ENCODE data around the gene IDH3A. TPM values are rescaled to one million over a fixed set of nuclear protein-coding genes. Genes with fewer than 3 reads are reported as not detected.

Gene IDH3A
- total RNA-seq, 2 donors from 2014 or later = 34.2 to 43.2 TPM

- no peak overlapping the region for H3K9ac ChIP-seq (ENCODE audit: extremely low read depth, low read length, poor library complexity, severe bottlenecking)
- H3K9me3 ChIP-seq (ENCODE audit: control insufficient read depth, low read length) = no peaks in the 10 kb centered on the region
- no peaks in the 10 kb centered on the region for H3K36me3 ChIP-seq (ENCODE audit: control insufficient read depth, insufficient read depth, low read length)
- H3K27me3 ChIP-seq (ENCODE audit: control insufficient read depth, insufficient read depth, low read length, poor library complexity, severe bottlenecking) = no peaks in the 10 kb centered on the region
- H3K4me3 ChIP-seq (ENCODE audit: low read length) = peak overlapping the region; percentile 73
- peak; percentile 55 for DNase-seq
- 23 to 33% methylated on average over 25 to 51 of the region's 51 CpGs for WGBS, 2 experiments (ENCODE audit: insufficient coverage in 1 of 2, insufficient read length in 1 of 2)
- H3K9me3 Mint-ChIP-seq = no peaks in the 10 kb centered on the region
- peaks cover 2% of the 10 kb centered on the region for H3K36me3 Mint-ChIP-seq (ENCODE audit: low read depth)
- peak overlapping the region; percentile 88 for H3K27ac Mint-ChIP-seq
- H3K27me3 Mint-ChIP-seq (ENCODE audit: insufficient read depth) = no peaks in the 10 kb centered on the region
- peaks cover 26% of the 10 kb centered on the region for H3K4me1 Mint-ChIP-seq
- peak overlapping the region; percentile 78 for H3K4me3 Mint-ChIP-seq
- no peak overlapping the region for H3K27ac ChIP-seq (ENCODE audit: low read depth, low read length)
- no peaks in the 10 kb centered on the region for H3K4me1 ChIP-seq (ENCODE audit: control insufficient read depth, insufficient read depth, low read length)
- TF ChIP-seq CTCF (conservative IDR thresholded peaks at IDR 0.05) = no peak
Measured at GRCh38 chr15:78130466-78131294, 18.5 kb upstream of the IDH3A start.

GRCh38 chr15:78131295-78132061 is 17.7 kb upstream of the IDH3A start, which contains the start of gene CIB2:
Gene CIB2 (minus strand): TSS chr15:78131445. CDS start chr15:78131215, 230 bp downstream.
- H3K4me1 ChIP-seq (ENCODE audit: control insufficient read depth, insufficient read depth, low read length) = no peaks in the 10 kb centered on the region
- H3K4me1 Mint-ChIP-seq = peaks cover 32% of the 10 kb centered on the region
- 0 to 1% methylated on average over 29 to 79 of the region's 79 CpGs for WGBS, 2 experiments (ENCODE audit: insufficient coverage in 1 of 2, insufficient read length in 1 of 2)
- peak within 1 kb of the TSS; percentile 78 for H3K4me3 Mint-ChIP-seq
- no peaks in the 10 kb centered on the region for H3K27me3 ChIP-seq (ENCODE audit: control insufficient read depth, insufficient read depth, low read length, poor library complexity, severe bottlenecking)
- no peaks in the 10 kb centered on the region for H3K9me3 ChIP-seq (ENCODE audit: control insufficient read depth, low read length)
- TF ChIP-seq CTCF (conservative IDR thresholded peaks at IDR 0.05) = peak; percentile 83
- no peaks in the 10 kb centered on the region for H3K36me3 ChIP-seq (ENCODE audit: control insufficient read depth, insufficient read depth, low read length)
- peak within 1 kb of the TSS; percentile 85 for H3K4me3 ChIP-seq (ENCODE audit: low read length)
- no peaks in the 10 kb centered on the region for H3K27me3 Mint-ChIP-seq (ENCODE audit: insufficient read depth)
- no peaks in the 10 kb centered on the region for H3K9me3 Mint-ChIP-seq
- peaks cover 2% of the 10 kb centered on the region for H3K36me3 Mint-ChIP-seq (ENCODE audit: low read depth)
- H3K27ac ChIP-seq (ENCODE audit: low read depth, low read length) = peak within 1 kb of the TSS; percentile 50
- peak within 1 kb of the TSS; percentile 62 for H3K9ac ChIP-seq (ENCODE audit: extremely low read depth, low read length, poor library complexity, severe bottlenecking)
- H3K27ac Mint-ChIP-seq = peak within 1 kb of the TSS; percentile 88
- DNase-seq = peak; percentile 94

- Mint-ChIP-seq H3K27ac (no peak overlapping the region), H3K4me1 (peaks cover 29% of the 10 kb centered on the region), H3K27me3 (ENCODE audit: insufficient read depth) (no peaks in the 10 kb centered on the region), H3K4me3 (no peak overlapping the region), H3K9me3 (no peaks in the 10 kb centered on the region), H3K36me3 (ENCODE audit: low read depth) (no peaks in the 10 kb centered on the region)
- WGBS, 2 experiments (ENCODE audit: insufficient coverage in 1 of 2, insufficient read length in 1 of 2) = 93 to 98% methylated on average over 2 of the region's 2 CpGs
- no peaks in the 10 kb centered on the region for H3K27me3 ChIP-seq (ENCODE audit: control insufficient read depth, insufficient read depth, low read length, poor library complexity, severe bottlenecking)
- H3K27ac ChIP-seq (ENCODE audit: low read depth, low read length) = no peak overlapping the region
- H3K9ac ChIP-seq (ENCODE audit: extremely low read depth, low read length, poor library complexity, severe bottlenecking) = no peak overlapping the region
- no peak overlapping the region for H3K4me3 ChIP-seq (ENCODE audit: low read length)
- no peaks in the 10 kb centered on the region for H3K4me1 ChIP-seq (ENCODE audit: control insufficient read depth, insufficient read depth, low read length)
- TF ChIP-seq CTCF (conservative IDR thresholded peaks at IDR 0.05) = no peak
- DNase-seq = no peak
- H3K36me3 ChIP-seq (ENCODE audit: control insufficient read depth, insufficient read depth, low read length) = no peaks in the 10 kb centered on the region
- no peaks in the 10 kb centered on the region for H3K9me3 ChIP-seq (ENCODE audit: control insufficient read depth, low read length)
Measured at GRCh38 chr15:78133801-78134200, 15.4 kb upstream of the IDH3A start.
